NCI-H2081 (cell line): ENCODE results near the gene CRHBP.
A peak's percentile ranks its signal among the peaks of the same experiment; 100 is the strongest.

Experiments
- DNase-seq, 2 experiments: peaks; one replicate each; lab custom pipeline; 2025; lab: John Stamatoyannopoulos, UW

The CRHBP gene

GRCh38 chr5:77015938-77016569 is 63.2 kb downstream of the CRHBP start:
- DNase-seq, result peak in 1 of 2 experiments; percentile 1

GRCh38 chr5:77016962-77017361 is 64.1 kb downstream of the CRHBP start:
- DNase-seq, result no peak

- DNase-seq, result no peak
Measured at GRCh38 chr5:77017668-77018067, 64.8 kb downstream of the CRHBP start.
